NCI-H82 treated with DMSO at 0.1 percent for 48 hours (cell line): ENCODE measurements around the gene PYDC2.

Experiments used
- DNase-seq: peaks from one replicate; lab custom pipeline; 2025; ENCODE audit not compliant: unreplicated experiment; lab: John Stamatoyannopoulos, UW

The PYDC2 gene

DNA sequence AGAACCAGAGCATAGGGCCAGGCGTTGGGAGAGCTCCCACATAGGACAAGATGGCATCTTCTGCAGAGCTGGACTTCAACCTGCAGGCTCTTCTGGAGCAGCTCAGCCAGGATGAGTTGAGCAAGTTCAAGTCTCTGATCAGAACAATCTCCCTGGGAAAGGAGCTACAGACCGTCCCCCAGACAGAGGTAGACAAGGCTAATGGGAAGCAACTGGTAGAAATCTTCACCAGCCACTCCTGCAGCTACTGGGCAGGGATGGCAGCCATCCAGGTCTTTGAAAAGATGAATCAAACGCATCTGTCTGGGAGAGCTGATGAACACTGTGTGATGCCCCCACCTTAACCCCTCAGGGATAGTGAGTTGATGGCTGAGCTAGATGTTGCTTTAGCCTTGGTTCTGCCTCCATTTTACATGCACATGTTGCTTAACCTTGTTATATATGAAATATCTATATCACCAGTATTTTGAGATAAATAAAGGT, at the start of gene PYDC2:
TSS of gene PYDC2 (plus strand) at position 51 of the 483 bp plus-strand sequence. CDS start at position 51, 0 bp downstream.
- DNase-seq, result no peak

DNA sequence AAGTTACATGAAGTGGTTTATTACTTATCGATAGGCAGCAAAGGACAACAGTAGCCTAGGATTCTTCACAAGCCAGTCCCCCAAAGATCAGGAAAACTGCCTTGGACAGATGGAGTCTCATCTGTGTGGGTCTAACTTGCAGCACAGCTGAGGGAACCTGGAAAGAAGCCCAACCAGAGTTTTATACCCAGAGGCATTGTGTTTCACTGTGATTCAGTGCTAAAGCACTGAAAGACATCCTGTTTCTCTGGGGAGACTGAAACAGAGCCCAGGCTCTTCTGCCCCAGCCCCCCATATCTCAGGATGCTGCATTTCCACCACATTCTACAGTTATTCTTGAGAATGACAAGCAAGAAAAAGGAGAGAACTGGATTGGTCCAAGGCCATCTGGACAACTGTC, 48.2 kb upstream of the PYDC2 start:
- DNase-seq, result no peak

DNA sequence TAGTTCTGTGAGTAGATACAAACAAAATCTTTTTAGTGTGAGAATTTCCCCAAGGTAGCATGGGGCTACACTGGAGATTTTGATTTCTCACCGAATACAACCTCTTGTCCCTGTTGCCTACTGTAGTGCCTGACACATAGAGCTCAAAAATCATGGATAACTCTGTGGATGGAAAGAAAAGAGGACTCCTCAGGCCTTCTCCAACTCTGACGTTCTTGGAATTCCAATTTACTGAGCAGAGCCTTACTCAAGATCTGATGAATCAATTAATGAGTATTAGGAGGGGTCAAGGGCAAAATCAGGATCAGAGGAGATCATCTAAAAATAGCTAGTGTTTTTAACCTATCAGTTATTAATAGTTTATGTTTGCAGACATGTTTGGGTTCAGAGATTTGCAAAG, 46.7 kb upstream of the PYDC2 start:
- no peak for DNase-seq

DNA sequence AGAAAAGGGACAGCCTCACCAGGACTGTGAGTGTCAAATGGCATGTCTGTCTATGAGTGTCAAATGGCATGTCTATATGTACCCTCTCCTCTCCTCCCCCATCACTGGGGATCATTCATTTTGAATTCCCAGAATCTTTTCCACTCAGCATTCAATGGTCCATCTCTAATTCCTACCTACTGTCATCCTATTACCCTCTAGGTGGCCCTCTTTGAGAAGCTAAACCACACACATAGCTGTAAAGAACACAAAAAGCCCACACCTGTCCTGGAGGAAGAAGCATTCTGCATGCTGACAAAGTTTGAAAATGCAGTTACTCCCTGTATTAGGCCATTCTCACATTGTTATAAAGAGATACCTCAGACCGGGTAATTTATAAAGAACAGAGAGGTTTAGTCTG, 46.2 kb upstream of the PYDC2 start:
- no peak for DNase-seq

DNA sequence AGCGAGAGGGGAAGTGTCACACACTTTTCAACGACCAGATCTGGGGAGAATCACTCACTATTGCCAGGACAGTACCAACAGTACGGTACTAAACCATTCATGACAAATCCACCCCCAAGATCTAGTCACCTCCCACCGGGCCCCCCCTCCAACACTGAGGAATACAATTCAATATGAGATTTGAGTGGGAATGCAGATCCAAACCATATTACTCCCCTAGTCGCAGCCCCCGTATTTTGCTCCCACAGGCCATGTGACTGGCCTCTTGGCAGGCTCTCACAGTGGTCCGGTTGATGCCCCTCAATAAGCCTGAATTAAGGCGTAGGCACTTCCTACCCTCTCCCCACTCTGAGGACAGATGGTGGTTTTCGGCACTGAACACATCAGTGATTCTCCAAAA, 45.4 kb upstream of the PYDC2 start:
- no peak for DNase-seq

DNA sequence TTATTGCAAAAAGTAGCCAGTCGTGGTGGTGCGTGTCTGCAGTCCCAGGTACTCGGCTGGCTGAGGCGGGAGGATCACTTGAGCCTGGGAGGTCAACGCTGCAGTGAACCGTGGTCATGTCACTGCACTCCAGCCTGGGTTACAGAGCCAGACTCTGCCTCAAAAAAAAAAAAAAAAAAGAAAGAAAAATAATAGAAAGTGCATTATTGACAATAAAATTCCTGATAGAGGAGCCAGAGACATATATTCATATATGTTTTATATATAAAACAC, 43.6 kb upstream of the PYDC2 start:
- DNase-seq, result no peak

DNA sequence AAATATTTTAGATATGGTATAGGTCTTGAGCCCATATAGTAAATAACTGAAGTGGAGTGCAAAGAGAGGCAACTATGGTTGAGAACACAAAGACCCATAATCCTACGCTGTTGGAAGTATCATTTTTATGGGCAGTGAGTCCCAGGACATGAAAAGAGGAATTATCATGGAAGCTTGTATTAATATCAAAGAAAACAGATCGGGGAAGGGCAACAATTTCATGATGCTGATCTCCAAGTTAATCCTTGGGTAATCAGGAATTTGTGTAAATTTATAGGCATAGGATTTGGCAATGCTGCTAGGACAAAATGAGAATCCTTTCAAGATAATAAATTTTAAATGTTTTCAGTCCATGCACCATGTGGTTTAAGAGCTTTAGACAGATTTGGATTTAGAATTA, 40.2 kb upstream of the PYDC2 start:
- peak; percentile 19 for DNase-seq

DNA sequence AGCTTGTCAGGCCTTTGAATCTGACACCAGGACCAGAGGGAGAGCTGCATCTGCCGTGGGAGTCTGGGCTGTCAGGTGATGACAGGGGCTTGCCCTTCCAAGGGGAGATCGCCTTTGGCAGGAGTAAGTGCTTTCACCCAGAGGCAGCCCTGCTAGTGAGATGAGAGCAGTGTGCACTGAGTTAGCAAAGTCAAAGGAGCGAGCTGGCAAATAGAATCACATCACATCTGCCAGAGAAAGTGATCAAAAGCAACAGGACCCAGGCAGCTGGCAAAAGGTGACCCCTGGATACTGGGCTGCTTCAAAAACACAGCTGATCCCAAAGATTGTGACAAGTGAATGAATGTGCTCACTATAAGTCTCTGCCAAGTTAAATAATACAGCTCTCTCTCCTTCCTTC, 36.1 kb upstream of the PYDC2 start:
- no peak for DNase-seq

DNA sequence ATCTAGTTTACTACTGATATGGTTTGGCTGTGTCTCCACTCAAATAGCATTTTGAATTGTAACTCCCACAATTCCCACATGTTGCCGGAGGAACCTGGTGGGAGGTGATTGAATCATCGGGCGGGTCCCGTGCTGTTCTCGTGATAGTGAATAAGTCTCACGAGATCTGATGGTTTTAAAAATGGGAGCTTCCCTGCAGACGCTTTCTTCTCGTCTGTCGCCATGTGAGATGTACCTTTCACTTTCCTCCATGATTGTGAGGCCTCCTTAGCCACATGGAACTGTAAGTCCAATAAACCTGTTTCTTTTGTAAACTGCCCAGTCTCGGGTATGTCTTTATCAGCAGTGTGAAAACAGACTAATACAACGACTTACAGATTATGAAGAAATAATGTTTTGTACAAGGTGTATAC, 35.6 kb upstream of the PYDC2 start:
- DNase-seq, result no peak

DNA sequence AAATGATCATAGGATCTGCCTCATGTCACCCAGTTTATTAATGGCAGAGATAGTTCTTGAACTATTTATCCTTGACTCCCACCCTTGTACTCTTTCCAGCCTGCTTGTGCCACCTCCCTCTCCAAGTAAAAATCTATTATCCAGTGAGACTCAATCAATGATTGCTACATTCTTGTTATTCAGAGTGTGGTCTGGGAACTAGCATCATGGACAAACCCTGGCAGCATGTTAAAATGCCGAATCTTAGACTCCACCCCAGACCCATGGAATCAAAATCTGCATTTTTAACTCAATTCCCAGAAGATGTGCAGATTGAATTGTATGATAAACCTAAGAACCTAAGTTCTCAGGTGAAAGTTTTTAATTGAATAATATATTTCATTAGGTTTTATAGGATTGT, 34.7 kb upstream of the PYDC2 start:
- no peak for DNase-seq

DNA sequence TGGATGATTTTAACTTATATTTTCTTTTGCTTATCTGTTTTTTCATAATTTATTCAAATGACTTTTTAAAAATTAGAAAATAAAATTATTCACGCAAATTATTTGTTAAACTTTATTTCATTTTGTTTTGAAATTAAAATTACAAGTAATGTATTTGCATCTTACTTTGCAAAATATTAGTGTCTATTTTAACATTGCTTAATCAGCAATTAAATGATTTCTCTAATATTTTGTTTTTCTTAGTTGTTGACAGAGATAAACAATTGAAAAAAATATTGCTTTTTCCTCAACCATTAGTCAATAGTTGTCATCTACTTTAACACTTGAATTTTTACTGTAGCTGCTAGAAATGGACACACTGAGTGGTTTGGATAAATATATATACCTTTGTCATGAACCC, 32.8 kb upstream of the PYDC2 start:
- DNase-seq, result no peak

DNA sequence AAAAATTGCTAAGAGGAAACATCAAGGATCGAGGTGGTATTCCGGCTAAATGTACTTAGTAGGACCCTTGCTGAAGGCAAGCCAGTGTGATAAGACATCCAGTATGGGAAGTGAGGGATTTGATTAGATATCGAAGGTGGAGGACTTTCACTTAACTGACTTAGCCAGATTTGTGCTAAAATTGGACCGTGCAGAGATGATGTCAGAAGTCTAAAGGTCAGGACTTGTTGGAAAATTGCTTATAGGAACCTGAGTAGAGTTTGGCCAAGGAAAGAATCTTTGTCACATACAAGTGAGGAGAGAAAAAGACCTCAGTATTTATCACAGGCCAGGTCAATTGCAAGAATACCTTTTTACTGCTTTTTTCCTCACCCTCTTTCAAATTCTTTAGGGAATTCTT, 30.9 kb upstream of the PYDC2 start:
- no peak for DNase-seq

DNA sequence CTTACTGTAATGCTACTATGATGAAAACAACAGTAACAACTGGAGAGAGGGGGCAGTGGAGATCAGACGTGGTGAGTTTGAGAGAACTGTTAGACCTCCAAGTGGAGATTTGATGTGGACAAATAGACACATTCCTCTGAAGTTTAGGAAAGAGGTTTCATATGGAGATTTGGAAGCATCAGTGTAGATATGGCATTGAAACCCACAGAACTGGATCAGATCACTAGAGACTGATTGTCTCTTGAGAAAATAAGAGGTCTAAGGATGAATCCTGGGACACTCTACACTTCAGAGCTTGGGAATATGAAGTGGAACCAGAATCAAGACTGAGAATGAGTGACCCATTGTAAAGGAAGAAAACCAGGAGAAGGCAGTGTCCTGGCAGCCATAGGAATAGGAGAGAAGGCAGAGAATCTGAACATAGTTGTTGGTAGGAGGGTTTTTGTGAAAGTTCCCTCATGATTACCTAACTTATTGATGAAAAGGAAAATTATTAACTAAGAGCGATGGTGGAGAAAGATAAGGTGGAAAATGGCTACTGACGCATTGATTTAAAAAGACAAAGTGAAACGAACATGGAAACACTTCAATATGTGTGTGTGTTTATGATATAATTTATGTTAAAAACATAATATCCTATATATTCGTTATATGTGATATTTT, 29.7 kb upstream of the PYDC2 start:
- DNase-seq, result no peak

DNA sequence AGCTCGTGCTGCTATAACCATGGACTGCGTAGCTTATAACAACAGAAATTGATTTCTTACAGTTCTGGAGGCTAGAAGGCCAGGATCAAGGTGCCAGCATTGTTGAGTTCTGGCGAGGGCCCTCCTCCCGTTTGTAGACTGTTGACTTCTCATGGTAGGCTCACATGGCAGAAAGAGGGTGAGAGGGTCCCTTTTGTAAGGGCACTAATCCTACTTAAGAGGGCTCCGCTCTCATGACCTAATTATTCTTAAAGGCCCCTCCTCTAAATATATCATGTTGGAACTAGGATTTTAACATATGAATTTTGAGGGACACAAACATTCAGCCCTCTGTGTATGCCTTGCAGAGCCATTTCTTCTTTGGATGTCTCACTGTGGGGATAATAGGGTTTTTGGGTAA, 28.8 kb upstream of the PYDC2 start:
- no peak for DNase-seq

DNA sequence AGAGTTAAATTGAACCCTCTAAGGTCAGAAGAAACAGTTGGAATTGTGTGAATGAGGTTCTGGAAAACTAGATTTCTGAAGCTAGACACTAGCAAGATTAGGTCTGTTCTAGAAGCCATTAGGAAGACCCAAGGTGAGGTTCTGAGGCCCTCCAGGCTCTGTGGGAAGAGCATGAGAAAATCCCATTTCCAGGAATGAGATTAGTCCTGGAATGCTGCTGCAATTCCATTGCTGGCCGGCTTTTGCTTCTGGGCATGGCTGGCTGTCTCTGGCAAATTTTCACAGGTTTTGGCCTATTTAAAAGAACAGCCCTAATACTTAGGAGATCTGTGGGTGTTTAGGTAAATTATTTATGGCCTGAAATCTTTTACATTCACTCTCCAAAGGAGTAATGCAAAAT, 26.9 kb upstream of the PYDC2 start:
- no peak for DNase-seq

DNA sequence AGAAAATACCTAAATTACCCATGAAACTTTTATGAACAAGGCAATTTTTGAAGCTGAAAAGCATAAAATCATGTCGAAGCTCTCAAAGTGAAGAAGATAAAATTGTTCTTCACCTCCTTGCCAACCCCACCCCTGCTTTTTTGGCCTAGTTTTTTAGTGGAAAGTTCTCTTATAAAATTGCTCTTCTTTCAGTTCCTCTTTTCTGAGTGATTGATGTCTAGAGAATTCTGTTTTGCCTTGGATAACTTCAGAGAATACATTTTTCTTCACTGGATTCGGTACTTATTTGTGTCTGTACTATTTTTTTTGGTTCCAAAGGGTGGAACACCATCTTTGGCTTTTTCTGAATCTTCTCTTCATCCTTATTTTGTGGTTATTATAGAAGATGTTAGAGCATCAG, 25.0 kb upstream of the PYDC2 start:
- no peak for DNase-seq

DNA sequence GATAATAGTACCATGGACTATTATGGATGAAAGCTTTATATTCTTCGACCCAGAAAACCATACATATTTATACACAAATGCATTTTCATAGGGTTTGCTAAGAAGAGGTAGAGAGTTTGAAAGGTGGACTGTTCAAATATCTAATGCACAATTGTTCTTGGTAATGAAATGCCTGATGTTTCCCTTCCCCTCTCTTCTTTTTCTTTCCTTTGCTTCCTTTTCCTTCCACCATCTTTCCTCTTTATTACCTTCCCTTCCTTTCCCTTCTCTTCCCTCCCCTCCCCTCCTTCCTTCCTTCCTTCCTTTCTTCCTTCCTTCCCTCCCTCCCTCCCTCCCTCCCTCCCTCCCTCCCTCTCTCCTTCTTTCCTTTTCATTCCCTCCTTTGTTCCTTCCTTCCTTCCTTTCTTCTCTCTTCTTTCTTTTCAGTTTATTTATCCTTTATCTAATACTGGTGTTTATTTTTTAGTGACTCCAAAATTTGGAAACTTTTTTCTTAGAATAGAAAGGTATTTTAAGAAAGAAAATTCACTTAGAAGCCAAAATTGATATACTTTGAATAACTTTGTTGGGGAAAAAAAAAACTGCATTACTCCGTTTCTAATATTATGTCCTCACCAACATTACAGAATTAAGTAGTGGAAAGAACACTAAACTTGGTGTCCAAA, 22.7 kb upstream of the PYDC2 start:
- no peak for DNase-seq

DNA sequence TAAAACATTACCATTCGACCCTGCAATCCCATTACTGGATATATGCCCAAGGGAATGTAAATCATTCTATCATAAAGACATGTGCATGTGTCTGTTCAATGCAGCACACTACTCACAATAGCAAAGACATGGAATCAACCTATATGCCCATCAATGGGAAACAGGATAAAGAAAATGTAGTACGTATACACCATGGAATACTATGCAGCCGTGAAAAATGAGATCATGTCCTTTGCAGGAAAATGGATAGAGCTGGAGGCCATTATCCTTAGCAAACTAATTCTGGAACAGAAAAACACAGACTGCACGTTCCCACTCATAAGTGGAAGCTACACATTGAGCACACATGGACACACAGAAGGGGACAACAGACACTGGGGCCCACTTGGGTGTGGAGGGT, 20.4 kb upstream of the PYDC2 start:
- no peak for DNase-seq

DNA sequence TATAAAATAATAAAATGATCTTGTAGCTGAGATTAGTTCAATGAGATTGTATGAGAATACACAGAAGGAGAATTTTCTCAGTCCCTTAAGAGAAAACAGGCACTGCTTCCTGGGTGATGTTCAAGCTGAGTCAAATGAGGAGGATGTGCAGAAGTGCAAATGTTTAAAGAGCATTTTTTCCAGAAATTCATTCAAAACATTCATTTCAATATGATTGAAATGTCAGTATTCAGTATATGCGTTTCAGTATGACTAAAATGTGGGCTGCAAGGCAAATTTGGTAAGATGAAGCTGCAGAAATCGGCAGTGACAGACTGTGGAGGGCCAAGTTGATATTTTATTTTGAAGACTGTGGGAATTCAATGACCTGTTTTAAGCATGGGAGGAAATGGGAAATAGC, 19.3 kb upstream of the PYDC2 start:
- DNase-seq, result no peak

DNA sequence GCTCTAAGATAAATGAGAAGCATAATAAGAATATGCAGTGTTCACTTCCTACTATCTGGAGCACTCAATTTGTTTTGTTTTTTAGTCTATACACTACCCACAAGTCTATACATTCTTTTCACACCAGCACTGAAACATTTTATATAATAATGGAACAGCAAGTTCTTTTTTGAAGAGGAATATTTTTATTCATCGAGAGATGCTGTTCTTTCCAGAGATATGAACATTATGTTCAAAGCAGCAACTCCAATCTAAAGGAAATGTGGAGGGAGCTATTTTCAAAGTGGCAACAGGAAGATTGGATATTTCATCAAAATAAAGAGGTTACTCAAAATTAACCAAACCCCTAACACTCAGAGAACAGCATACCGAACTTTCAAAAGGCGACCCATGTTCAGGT, 16.4 kb upstream of the PYDC2 start:
- no peak for DNase-seq

DNA sequence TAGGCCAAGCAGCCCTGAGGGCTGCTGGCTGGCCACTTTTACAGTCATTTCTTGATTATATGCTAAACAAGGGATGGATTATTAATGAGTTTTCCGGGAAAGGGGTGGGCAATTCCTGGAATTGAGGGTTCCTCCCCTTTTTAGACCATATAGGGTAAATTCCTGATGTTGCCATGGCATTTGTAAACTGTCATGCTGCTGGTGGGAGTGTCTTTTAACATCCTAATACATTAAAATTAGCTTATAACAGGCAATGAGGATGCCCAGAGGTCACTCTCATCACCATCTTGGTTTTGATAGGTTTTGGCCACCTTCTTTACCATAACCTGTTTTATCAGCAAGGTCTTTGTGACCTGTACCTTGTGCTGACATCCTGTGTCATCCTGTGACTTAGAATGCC, 11.7 kb upstream of the PYDC2 start:
- no peak for DNase-seq

DNA sequence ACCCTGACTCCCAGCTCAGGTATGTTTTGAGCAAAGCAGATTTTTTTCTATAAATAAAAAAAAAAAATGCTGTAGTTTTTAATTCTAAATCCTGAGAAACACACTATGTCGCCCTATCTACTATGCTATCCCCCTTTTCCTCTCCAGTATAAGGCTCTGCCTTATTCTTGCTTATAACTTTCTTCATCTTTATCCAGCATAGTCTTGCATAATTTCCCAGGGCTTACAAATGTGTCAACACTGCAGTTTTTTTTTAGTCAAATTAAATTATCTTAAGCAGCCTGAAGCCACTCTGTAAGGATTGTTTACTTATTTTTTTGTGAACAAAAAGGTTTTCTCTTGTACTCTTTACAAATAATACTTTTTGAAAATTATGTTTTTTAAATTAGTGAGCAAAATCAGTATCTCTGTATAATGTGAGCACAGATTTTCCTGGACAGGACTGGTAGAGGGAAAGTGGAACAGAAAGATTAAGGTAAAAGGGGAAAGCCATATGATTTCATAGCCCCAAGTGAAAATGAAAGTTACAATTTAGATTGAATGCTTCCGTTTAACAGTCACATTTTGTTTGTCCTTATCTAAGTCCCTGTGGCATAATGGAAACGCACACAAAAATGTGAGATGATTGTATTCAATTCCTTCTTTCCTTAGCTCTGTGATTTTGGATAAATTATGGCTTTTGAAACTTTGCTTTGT, 5.6 kb upstream of the PYDC2 start:
- DNase-seq, result no peak

DNA sequence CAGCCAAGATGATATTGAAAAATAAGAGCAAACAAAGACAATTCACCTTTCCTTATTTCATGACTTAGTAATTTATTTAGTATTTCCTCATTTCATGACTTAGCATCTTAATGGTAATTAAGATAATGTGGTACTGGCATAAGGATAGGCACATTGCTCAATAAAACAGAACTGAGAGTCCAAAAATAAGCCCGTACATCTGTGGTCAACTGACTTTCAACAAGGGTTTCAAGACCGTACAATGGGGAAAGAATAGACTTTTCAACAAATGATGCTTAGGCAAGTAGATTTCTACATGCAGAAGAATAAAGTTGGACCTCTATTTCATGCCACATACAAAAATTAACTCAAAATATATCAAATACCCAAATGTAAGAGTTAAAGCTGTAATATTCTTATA, 603 bp upstream of the PYDC2 start:
- DNase-seq, result no peak
